ENCODE results near the gene NIPAL1. TPM values are rescaled to one million over a fixed set of nuclear protein-coding genes. Genes with fewer than 3 reads are reported as not detected.

Gene NIPAL1
- total RNA-seq, 1 experiment from 2014 or later = 7.1 TPM

DNA sequence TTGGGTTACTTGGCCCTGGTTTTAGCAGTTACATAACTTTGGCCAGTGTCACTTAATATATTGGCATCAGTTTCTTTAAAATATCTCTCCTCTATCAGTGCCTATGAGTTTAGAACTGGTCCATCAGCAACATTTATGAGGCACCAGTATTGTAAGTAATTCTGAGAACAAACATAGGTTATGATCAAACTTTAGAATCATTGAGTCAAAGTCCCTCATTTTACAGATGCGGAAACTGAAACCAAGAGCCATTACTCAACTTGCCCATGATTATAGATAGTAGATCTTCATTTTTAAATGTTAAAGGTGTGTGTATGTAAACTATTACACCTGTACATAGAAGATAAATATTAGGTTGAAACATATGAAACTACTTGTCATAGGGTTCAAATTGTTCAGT, 4.5 kb downstream of the NIPAL1 start:
- peaks cover 4% of the 10 kb centered on the region for H3K4me1 Mint-ChIP-seq
- H3K27ac Mint-ChIP-seq = no peak overlapping the region
- H3K4me3 Mint-ChIP-seq = no peak overlapping the region
- ATAC-seq (no peak), DNase-seq (ENCODE audit: low spot score) (no peak)
- no peak for TF ChIP-seq FOXK1 (CRISPR knock-in tag; IDR thresholded peaks at IDR 0.05)
- no peak for TF ChIP-seq CREB1 (CRISPR knock-in tag; IDR thresholded peaks at IDR 0.05)
- TF ChIP-seq, protein P1, sequence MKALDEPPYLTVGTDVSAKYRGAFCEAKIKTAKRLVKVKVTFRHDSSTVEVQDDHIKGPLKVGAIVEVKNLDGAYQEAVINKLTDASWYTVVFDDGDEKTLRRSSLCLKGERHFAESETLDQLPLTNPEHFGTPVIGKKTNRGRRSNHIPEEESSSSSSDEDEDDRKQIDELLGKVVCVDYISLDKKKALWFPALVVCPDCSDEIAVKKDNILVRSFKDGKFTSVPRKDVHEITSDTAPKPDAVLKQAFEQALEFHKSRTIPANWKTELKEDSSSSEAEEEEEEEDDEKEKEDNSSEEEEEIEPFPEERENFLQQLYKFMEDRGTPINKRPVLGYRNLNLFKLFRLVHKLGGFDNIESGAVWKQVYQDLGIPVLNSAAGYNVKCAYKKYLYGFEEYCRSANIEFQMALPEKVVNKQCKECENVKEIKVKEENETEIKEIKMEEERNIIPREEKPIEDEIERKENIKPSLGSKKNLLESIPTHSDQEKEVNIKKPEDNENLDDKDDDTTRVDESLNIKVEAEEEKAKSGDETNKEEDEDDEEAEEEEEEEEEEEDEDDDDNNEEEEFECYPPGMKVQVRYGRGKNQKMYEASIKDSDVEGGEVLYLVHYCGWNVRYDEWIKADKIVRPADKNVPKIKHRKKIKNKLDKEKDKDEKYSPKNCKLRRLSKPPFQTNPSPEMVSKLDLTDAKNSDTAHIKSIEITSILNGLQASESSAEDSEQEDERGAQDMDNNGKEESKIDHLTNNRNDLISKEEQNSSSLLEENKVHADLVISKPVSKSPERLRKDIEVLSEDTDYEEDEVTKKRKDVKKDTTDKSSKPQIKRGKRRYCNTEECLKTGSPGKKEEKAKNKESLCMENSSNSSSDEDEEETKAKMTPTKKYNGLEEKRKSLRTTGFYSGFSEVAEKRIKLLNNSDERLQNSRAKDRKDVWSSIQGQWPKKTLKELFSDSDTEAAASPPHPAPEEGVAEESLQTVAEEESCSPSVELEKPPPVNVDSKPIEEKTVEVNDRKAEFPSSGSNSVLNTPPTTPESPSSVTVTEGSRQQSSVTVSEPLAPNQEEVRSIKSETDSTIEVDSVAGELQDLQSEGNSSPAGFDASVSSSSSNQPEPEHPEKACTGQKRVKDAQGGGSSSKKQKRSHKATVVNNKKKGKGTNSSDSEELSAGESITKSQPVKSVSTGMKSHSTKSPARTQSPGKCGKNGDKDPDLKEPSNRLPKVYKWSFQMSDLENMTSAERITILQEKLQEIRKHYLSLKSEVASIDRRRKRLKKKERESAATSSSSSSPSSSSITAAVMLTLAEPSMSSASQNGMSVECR (CRISPR knock-in tag; IDR thresholded peaks at IDR 0.05; ENCODE audit: borderline replicate concordance) = no peak
- TF ChIP-seq ZNF512 (CRISPR knock-in tag; IDR thresholded peaks at IDR 0.05; ENCODE audit: borderline replicate concordance) = no peak
- TF ChIP-seq TEAD1 (CRISPR knock-in tag; IDR thresholded peaks at IDR 0.05) = no peak
- no peak for TF ChIP-seq RELA (CRISPR knock-in tag; IDR thresholded peaks at IDR 0.05; ENCODE audit: borderline replicate concordance)
- TF ChIP-seq, protein P2, sequence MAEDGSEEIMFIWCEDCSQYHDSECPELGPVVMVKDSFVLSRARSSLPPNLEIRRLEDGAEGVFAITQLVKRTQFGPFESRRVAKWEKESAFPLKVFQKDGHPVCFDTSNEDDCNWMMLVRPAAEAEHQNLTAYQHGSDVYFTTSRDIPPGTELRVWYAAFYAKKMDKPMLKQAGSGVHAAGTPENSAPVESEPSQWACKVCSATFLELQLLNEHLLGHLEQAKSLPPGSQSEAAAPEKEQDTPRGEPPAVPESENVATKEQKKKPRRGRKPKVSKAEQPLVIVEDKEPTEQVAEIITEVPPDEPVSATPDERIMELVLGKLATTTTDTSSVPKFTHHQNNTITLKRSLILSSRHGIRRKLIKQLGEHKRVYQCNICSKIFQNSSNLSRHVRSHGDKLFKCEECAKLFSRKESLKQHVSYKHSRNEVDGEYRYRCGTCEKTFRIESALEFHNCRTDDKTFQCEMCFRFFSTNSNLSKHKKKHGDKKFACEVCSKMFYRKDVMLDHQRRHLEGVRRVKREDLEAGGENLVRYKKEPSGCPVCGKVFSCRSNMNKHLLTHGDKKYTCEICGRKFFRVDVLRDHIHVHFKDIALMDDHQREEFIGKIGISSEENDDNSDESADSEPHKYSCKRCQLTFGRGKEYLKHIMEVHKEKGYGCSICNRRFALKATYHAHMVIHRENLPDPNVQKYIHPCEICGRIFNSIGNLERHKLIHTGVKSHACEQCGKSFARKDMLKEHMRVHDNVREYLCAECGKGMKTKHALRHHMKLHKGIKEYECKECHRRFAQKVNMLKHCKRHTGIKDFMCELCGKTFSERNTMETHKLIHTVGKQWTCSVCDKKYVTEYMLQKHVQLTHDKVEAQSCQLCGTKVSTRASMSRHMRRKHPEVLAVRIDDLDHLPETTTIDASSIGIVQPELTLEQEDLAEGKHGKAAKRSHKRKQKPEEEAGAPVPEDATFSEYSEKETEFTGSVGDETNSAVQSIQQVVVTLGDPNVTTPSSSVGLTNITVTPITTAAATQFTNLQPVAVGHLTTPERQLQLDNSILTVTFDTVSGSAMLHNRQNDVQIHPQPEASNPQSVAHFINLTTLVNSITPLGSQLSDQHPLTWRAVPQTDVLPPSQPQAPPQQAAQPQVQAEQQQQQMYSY (CRISPR knock-in tag; IDR thresholded peaks at IDR 0.05) = no peak
- no peak for TF ChIP-seq SMAD4 (CRISPR knock-in tag; IDR thresholded peaks at IDR 0.05)
- no peak for TF ChIP-seq ZBTB43 (CRISPR knock-in tag; IDR thresholded peaks at IDR 0.05)
- no peak for TF ChIP-seq CBFB (CRISPR knock-in tag; IDR thresholded peaks at IDR 0.05; ENCODE audit: low read depth)
- TF ChIP-seq USF1 (CRISPR knock-in tag; IDR thresholded peaks at IDR 0.05) = no peak
- no peak for TF ChIP-seq ATF1 (CRISPR knock-in tag; IDR thresholded peaks at IDR 0.05)
- no peaks in the 10 kb centered on the region for H3K9me3 Mint-ChIP-seq
- ChIA-PET POLR2A (no interaction called here), CTCF (no interaction called here)
- peaks cover 14% of the 10 kb centered on the region for H3K27me3 Mint-ChIP-seq (ENCODE audit: low read depth)
- H3K36me3 Mint-ChIP-seq = peaks cover 4% of the 10 kb centered on the region

DNA sequence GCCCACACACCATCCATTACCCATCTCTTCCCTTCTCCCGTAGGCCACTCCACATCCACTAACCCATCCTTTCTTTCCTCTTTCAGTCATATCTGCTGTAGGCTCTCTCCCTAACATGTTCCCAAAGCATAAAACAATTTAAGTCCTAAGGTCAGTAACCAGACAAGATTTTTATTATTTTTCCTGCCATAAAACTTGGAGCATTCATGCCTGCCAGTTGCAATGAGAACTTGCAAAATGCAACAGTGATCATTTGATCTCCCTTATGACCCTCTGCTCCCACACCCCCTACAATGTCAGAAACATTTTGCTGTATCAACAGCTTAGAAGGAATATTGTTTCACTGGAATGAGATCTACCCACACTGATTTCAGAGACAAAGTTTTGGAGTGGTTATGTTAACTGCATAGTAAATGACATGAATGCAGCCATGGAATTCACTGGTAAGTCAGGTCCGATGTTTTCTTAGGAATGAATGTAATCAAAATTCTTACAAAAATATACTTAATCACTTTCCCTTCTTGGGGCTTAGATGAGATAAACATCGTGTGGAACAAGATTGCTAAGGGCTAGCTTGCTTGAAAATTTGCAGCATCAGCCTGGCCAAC, 5.7 kb downstream of the NIPAL1 start:
- H3K36me3 Mint-ChIP-seq = peaks cover 7% of the 10 kb centered on the region
- DNase-seq (ENCODE audit: low spot score) = no peak
- H3K4me3 Mint-ChIP-seq = no peak overlapping the region
- peaks cover 3% of the 10 kb centered on the region for H3K4me1 Mint-ChIP-seq
- H3K27me3 Mint-ChIP-seq (ENCODE audit: low read depth) = peaks cover 14% of the 10 kb centered on the region
- CTCF ChIA-PET = no interaction called here
- no peak overlapping the region for H3K27ac Mint-ChIP-seq
- H3K9me3 Mint-ChIP-seq = no peaks in the 10 kb centered on the region
- no peak for ATAC-seq
- POLR2A ChIA-PET = no interaction called here
- TF ChIP-seq SP1 (CRISPR knock-in tag; conservative IDR thresholded peaks at IDR 0.05) (no peak), TEAD4 (CRISPR knock-in tag; IDR thresholded peaks at IDR 0.05) (no peak), NFE2L1 (CRISPR knock-in tag; IDR thresholded peaks at IDR 0.05) (no peak), STAT6 (CRISPR knock-in tag; conservative IDR thresholded peaks at IDR 0.05; ENCODE audit: low read depth) (no peak), FOXK1 (CRISPR knock-in tag; IDR thresholded peaks at IDR 0.05) (no peak), CREM (CRISPR knock-in tag; IDR thresholded peaks at IDR 0.05) (no peak), ETV6 (CRISPR knock-in tag; IDR thresholded peaks at IDR 0.05) (no peak), ZNF317 (CRISPR knock-in tag; IDR thresholded peaks at IDR 0.05; ENCODE audit: borderline replicate concordance, low read depth) (no peak)
